GM12891 (cell line): Measurements from ENCODE around the gene FAM114A2.

Experiments used
- PAX5 ChIP-seq: IDR thresholded peaks from 2 replicates; pipeline ENCODE4 v1.6.1; 2011; ENCODE audit warnings: low read length, moderate library complexity, mild to moderate bottlenecking; ENCODE audit not compliant: insufficient read depth, severe bottlenecking
- POLR2A ChIP-seq: IDR thresholded peaks from 2 replicates; pipeline ENCODE4 v1.6.1; 2011; ENCODE audit warnings: low read depth, low read length, control low read depth
- POLR2AphosphoS5 ChIP-seq: IDR thresholded peaks from 2 replicates; pipeline ENCODE4 v1.6.1; 2011; ENCODE audit warnings: low read depth, low read length, control low read depth
- POU2F2 ChIP-seq: IDR thresholded peaks from 2 replicates; pipeline ENCODE4 v1.6.1; 2011; ENCODE audit warnings: low read depth, mild to moderate bottlenecking, control low read depth, low read length, moderate library complexity
- SPI1 ChIP-seq: IDR thresholded peaks from 2 replicates; pipeline ENCODE4 v1.6.1; 2011; ENCODE audit warnings: low read depth, low read length, control low read depth
- TAF1 ChIP-seq: IDR thresholded peaks from 2 replicates; pipeline ENCODE4 v1.6.1; 2011; ENCODE audit warnings: low read depth, low read length, control low read depth

- TF ChIP-seq POLR2A (no peak), POLR2AphosphoS5 (no peak), TAF1 (no peak), SPI1 (no peak), PAX5 (no peak), POU2F2 (no peak)
Observed at GRCh38 chr5:154031937-154032489, 6.7 kb downstream of the FAM114A2 start.
